RWPE2 (cell line): ENCODE measurements around the gene ASPDH.

ENCODE experiments used
- ATAC-seq: fragments of 200-7000 bp; cut with Tn5 transposase; 3 replicates; pipeline ENCODE4 v1.9.1; 2021; ENCODE audit warnings: low read depth
- DNase-seq: peaks from one replicate; pipeline ENCODE4 v3.0.0-alpha.2; 2020; ENCODE audit warnings: low spot score
- H3K27ac ChIP-seq: fragments of 450-650 bp; 2 replicates; pipeline ENCODE4 v1.5.1; 2017; ENCODE audit warnings: mild to moderate bottlenecking; ENCODE audit not compliant: poor library complexity, severe bottlenecking
- H3K27me3 ChIP-seq: fragments of 250-450 bp; sonication (Bioruptor Pico); 2 replicates; pipeline ENCODE4 v1.5.1; 2021; ENCODE audit warnings: mild to moderate bottlenecking, moderate library complexity; ENCODE audit not compliant: insufficient read depth, poor library complexity, severe bottlenecking
- H3K36me3 ChIP-seq: fragments of 250-450 bp; sonication (Bioruptor Pico); 2 replicates; pipeline ENCODE4 v1.5.1; 2020; ENCODE audit warnings: low read depth, mild to moderate bottlenecking, moderate library complexity
- H3K4me1 ChIP-seq: fragments of 250-450 bp; sonication (Bioruptor Pico); 2 replicates; pipeline ENCODE4 v1.5.1; 2021; ENCODE audit warnings: mild to moderate bottlenecking, moderate library complexity; ENCODE audit not compliant: insufficient read depth, poor library complexity, severe bottlenecking
- H3K4me3 ChIP-seq: fragments of 250-450 bp; sonication (Bioruptor Pico); 2 replicates; pipeline ENCODE4 v1.5.1; 2021; ENCODE audit warnings: mild to moderate bottlenecking, moderate library complexity; ENCODE audit not compliant: severe bottlenecking
- H3K9me3 ChIP-seq: fragments of 250-450 bp; sonication (Bioruptor Pico); 2 replicates; pipeline ENCODE4 v1.5.1; 2021; ENCODE audit warnings: mild to moderate bottlenecking, moderate library complexity; ENCODE audit not compliant: severe bottlenecking
- CTCF ChIP-seq: fragments of 450-650 bp; IDR thresholded peaks from one replicate; pipeline ENCODE4 v1.5.1; 2017; ENCODE audit warnings: mild to moderate bottlenecking, moderate library complexity; ENCODE audit not compliant: poor library complexity, severe bottlenecking

The ASPDH gene

GRCh38 chr19:50480281-50481111, 33.2 kb downstream of the ASPDH start:
- ATAC-seq: no peak

DNA sequence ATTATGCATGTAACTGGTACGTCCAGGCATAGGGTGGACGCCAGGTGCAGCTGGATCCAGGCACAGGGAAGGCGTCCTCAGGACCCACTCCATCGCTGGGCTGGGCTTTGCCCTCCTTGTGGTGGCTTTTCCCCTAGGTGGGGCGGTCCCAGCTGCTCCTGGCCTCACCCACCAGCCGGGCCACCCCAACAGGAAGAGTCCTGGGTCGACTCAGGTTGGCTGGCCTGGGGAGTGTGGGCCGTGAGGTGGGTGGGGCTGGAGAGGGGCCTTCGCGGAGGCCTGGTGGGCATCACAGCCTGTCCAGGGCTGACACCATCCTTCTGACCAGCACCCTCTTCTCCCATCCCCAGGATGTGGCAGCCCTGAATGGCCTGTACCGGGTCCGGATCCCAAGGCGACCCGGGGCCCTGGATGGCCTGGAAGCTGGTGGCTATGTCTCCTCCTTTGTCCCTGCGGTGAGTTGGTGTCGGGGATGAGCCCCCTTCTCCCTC, 33.9 kb downstream of the ASPDH start:
- DNase-seq: no peak
- Histone ChIP-seq H3K4me1 (no peaks in the 10 kb centered on the region), H3K36me3 (peaks cover 14% of the 10 kb centered on the region), H3K27me3 (no peaks in the 10 kb centered on the region), H3K9me3 (no peaks in the 10 kb centered on the region), H3K4me3 (no peak overlapping the region), H3K27ac (no peak overlapping the region)
- ATAC-seq: no peak
- TF ChIP-seq CTCF: no peak

More at GRCh38 chr19:50480281-50481111, 33.2 kb downstream of the ASPDH start:
- Histone ChIP-seq H3K4me3 (no peak overlapping the region), H3K4me1 (no peaks in the 10 kb centered on the region), H3K27me3 (no peaks in the 10 kb centered on the region), H3K9me3 (no peaks in the 10 kb centered on the region), H3K36me3 (peaks cover 14% of the 10 kb centered on the region), H3K27ac (no peak overlapping the region)
- no peak for TF ChIP-seq CTCF
- DNase-seq: no peak

DNA sequence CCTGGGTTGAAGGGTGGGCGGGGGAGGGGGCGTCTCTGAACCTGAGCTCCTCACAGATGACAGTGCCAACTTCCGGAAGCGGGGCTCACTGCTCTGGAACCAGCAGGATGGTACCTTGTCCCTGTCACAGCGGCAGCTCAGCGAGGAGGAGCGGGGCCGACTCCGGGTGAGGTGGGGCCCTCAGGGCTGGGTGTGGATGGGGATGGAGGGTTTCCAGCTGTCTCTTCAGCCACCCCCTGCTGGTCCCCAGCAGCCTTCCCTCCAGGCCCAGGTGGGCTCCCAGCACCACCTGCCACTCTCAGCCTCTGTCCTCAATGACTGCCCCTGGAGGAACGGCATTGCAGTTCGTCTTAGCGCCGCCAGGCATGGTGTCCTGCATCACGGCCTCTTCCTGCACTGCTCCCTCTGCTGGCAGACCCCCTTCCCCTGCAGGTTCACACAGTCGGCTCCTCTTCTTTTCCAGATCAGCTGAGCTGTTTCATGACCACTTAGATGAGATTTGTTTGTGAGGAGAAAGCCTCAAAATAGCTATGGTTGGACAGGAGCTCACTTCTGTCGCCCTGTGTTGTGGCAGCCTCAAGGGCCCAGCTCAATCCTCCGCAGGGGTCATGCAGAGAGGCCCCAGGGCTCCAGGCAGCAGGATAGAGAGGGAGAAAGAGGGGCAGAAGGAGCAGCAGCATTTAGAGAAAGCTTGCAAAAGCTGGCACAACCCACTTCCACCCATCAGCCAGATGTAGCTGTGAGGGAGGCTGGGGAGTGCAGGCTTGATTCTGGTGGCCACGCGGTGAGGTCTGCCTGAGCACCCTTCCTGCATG, 34.6 kb downstream of the ASPDH start:
- no peak overlapping the region for H3K27ac ChIP-seq
- no peak for ATAC-seq
- peak; percentile 31 for TF ChIP-seq CTCF

GRCh38 chr19:50477751-50478515, 35.8 kb downstream of the ASPDH start:
- ATAC-seq (no peak), DNase-seq (no peak)
- peaks cover 14% of the 10 kb centered on the region for H3K36me3 ChIP-seq
- TF ChIP-seq CTCF: no peak
- no peaks in the 10 kb centered on the region for H3K27me3 ChIP-seq
- H3K4me3 ChIP-seq: no peak overlapping the region
- no peaks in the 10 kb centered on the region for H3K9me3 ChIP-seq
- no peaks in the 10 kb centered on the region for H3K4me1 ChIP-seq
- H3K27ac ChIP-seq: no peak overlapping the region

More for the DNA sequence above, 34.6 kb downstream of the ASPDH start:
- Histone ChIP-seq H3K4me3 (no peak overlapping the region), H3K9me3 (no peaks in the 10 kb centered on the region), H3K27me3 (no peaks in the 10 kb centered on the region), H3K36me3 (peaks cover 14% of the 10 kb centered on the region), H3K4me1 (no peaks in the 10 kb centered on the region)
- no peak for DNase-seq
